ENCODE measurements around the gene SYTL3. TPM values are rescaled to one million over a fixed set of nuclear protein-coding genes. Genes with fewer than 3 reads are reported as not detected.
A peak's percentile ranks its signal among the peaks of the same experiment; 100 is the strongest.

Gene SYTL3
- total RNA-seq, 1 donor from 2014 or later: 5.7 TPM

GRCh38 chr6:158739673-158740072 lies 89.8 kb downstream of the SYTL3 start:
- intact Hi-C loops (cut with DNase I): no loop called here
- DNase-seq (ENCODE audit: low spot score): no peak

GRCh38 chr6:158743033-158743651 lies 93.3 kb downstream of the SYTL3 start:
- no peak for DNase-seq (ENCODE audit: low spot score)
- intact Hi-C loops (cut with DNase I): no loop called here

GRCh38 chr6:158744986-158745430 lies 95.2 kb downstream of the SYTL3 start:
- intact Hi-C loops (cut with DNase I): no loop called here
- no peak for DNase-seq (ENCODE audit: low spot score)

GRCh38 chr6:158751224-158751623 lies 101.4 kb downstream of the SYTL3 start:
- intact Hi-C loops (cut with DNase I): no loop called here
- DNase-seq (ENCODE audit: low spot score): no peak

- no peak for DNase-seq (ENCODE audit: low spot score)
- intact Hi-C loops (cut with DNase I): no loop called here
These were observed 102.1 kb downstream of the SYTL3 start for GRCh38 chr6:158751921-158752320.

GRCh38 chr6:158752613-158753012 lies 102.8 kb downstream of the SYTL3 start:
- intact Hi-C loops (cut with DNase I): no loop called here
- no peak for DNase-seq (ENCODE audit: low spot score)

- intact Hi-C loops (cut with DNase I): no loop called here
- DNase-seq (ENCODE audit: low spot score): no peak
These were observed 104.0 kb downstream of the SYTL3 start for GRCh38 chr6:158753811-158754210.

GRCh38 chr6:158754738-158755137 lies 104.9 kb downstream of the SYTL3 start:
- intact Hi-C loops (cut with DNase I): no loop called here
- no peak for DNase-seq (ENCODE audit: low spot score)

GRCh38 chr6:158755636-158756035 lies 105.8 kb downstream of the SYTL3 start:
- no peak for DNase-seq (ENCODE audit: low spot score)

GRCh38 chr6:158756126-158756525 lies 106.3 kb downstream of the SYTL3 start:
- DNase-seq (ENCODE audit: low spot score): no peak
- intact Hi-C loops (cut with DNase I): no loop called here

More at GRCh38 chr6:158755636-158756035, 105.8 kb downstream of the SYTL3 start:
- intact Hi-C loops (cut with DNase I): no loop called here

GRCh38 chr6:158756977-158757752 lies 107.3 kb downstream of the SYTL3 start:
- peak; percentile 47 for DNase-seq (ENCODE audit: low spot score)
- intact Hi-C loops (cut with DNase I): no loop called here

- intact Hi-C loops (cut with DNase I): no loop called here
These were observed 107.9 kb downstream of the SYTL3 start for GRCh38 chr6:158757753-158758090.

GRCh38 chr6:158758451-158758860 lies 108.6 kb downstream of the SYTL3 start:
- DNase-seq (ENCODE audit: low spot score): peak; percentile 73

More at GRCh38 chr6:158757753-158758090, 107.9 kb downstream of the SYTL3 start:
- DNase-seq (ENCODE audit: low spot score): peak; percentile 24

GRCh38 chr6:158758941-158759479 lies 109.2 kb downstream of the SYTL3 start:
- peak; percentile 57 for DNase-seq (ENCODE audit: low spot score)
- intact Hi-C loops (cut with DNase I): no loop called here

More at GRCh38 chr6:158758451-158758860, 108.6 kb downstream of the SYTL3 start:
- intact Hi-C loops (cut with DNase I): no loop called here

- intact Hi-C loops (cut with DNase I): no loop called here
- DNase-seq (ENCODE audit: low spot score): peak; percentile 53
These were observed 110.2 kb downstream of the SYTL3 start for GRCh38 chr6:158759966-158760617.

GRCh38 chr6:158760618-158761250 lies 110.9 kb downstream of the SYTL3 start:
- intact Hi-C loops (cut with DNase I): no loop called here
- peak; percentile 71 for DNase-seq (ENCODE audit: low spot score)

- peak; percentile 46 for DNase-seq (ENCODE audit: low spot score)
- intact Hi-C loops (cut with DNase I): no loop called here
These were observed 111.9 kb downstream of the SYTL3 start for GRCh38 chr6:158761746-158762145.

GRCh38 chr6:158762787-158763433 lies 113.1 kb downstream of the SYTL3 start:
- intact Hi-C loops (cut with DNase I): no loop called here
- DNase-seq (ENCODE audit: low spot score): peak; percentile 49

GRCh38 chr6:158763434-158764182 lies 113.8 kb downstream of the SYTL3 start:
- intact Hi-C loops (cut with DNase I): no loop called here

More at GRCh38 chr6:158763434-158764182, 113.8 kb downstream of the SYTL3 start:
- no peak for DNase-seq (ENCODE audit: low spot score)
